GM15510 (cell line): ENCODE data around the gene CAPN5.

ENCODE experiments used
- POLR2A ChIP-seq: IDR thresholded peaks from 3 replicates; pipeline ENCODE4 v1.6.1; 2011; ENCODE audit warnings: borderline replicate concordance; ENCODE audit not compliant: insufficient read length; ENCODE audit errors: extremely low read depth

Gene CAPN5

GRCh38 chr11:77158041-77158695 lies 91.4 kb downstream of the CAPN5 start:
- no peak for TF ChIP-seq POLR2A

- no peak for TF ChIP-seq POLR2A
Observed at GRCh38 chr11:77159219-77159936, 92.6 kb downstream of the CAPN5 start.

DNA sequence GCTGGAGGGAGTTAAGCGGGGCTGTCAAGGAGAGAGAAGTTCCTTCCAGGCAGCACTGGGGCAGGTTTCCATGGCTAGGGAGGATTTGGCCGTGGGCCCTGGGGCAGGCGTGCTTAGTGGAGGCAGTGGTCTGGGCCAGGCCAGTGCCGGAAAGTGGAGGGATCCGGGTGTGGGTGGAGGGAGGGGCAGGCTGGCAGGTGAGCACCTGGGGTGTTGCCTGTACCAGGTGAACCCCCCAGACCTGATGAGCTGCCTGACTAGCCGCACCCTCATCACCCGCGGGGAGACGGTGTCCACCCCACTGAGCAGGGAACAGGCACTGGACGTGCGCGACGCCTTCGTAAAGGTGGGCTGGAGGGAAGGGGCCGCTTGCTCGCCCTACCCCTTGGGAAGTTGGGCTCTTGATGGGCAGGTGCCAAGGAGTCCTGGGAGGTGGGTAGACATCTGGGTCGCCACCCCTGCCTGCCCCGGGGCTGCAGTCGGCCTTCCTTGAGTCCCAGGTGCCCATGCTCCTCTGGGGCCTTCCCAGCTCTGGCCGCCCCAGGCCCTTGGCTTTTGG lies 93.2 kb downstream of the CAPN5 start:
- TF ChIP-seq POLR2A, result no peak

DNA sequence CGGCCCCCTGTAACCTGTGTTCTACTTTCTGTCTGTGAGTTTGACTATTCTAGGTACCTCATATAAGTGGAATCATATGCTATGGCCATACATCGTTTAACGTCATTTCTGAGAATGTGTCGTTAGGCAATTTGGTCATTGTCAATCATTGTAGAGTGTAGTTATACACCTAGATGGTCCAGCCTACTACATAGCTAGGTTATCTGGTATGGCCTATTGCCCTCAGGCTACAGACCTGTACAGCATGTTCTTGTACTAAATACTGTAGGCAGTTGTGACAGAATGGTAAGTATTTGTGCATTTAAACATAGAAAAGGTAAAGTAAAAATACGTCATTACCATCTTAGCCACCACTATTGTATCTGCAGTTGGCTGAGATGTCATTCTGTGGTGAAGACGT lies 96.5 kb downstream of the CAPN5 start:
- no peak for TF ChIP-seq POLR2A

GRCh38 chr11:77165066-77165465 lies 98.3 kb downstream of the CAPN5 start:
- no peak for TF ChIP-seq POLR2A

DNA sequence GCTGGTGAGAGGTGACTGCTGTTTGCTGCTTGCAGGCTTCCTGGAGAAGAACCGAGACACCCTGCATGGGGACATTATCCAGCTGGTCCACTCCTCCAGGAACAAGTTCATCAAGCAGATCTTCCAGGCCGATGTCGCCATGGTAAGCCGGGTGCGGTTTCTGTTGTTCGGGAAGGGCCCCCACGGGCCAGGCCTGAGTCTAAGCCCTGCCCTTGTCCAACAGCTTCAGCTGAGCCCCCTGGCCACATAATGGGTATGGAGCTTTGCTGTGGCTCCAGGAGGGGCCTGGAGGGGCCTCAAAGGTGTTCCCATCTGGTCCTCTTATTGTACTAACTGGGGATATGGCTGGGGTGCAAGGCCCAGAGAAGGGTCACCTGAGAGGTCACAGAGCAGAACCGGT lies 99.2 kb downstream of the CAPN5 start:
- no peak for TF ChIP-seq POLR2A

GRCh38 chr11:77167111-77167626 lies 100.4 kb downstream of the CAPN5 start:
- TF ChIP-seq POLR2A, result no peak

GRCh38 chr11:77167791-77168190 lies 101.0 kb downstream of the CAPN5 start:
- TF ChIP-seq POLR2A, result no peak

GRCh38 chr11:77170107-77170506 lies 103.3 kb downstream of the CAPN5 start:
- no peak for TF ChIP-seq POLR2A

- TF ChIP-seq POLR2A, result no peak
Observed at GRCh38 chr11:77171254-77171653, 104.5 kb downstream of the CAPN5 start.

DNA sequence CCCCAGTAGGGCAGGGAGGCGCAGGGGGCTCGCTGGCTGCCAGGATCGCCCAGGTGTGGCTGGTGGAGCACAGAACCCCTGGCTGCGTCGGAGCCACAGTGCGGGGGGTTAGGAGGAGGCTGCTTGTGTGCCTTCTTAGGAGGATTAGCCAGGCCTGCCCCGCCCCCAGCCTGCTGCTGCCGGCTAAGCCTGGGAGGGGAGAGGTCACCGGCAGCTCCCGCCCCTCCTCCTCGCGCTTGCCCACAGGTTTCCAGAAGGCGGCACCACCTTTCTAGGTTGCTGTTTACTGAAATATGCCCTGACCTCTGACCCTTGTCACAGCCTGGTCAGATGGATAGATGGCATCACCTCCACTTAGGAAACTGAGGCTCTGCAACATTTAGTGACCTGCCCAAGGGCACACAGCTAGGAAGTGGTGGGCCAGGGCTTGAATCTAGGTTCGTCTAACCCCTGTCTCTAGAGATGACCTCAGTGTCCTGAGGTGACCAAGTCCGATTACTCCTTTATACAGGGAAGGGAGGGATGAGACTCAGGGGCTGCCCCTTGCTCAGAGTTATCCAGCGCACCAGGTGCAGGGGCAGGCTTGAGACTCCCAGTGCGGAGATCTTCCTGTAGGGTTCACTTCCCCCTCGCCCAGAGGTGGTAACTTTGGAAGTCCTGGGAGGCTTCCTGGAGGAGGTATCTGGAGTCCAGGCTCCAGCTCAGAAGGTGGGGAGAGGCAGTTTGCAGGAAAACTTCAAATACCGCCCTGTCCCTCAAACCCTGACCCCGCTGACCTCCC lies 105.3 kb downstream of the CAPN5 start:
- no peak for TF ChIP-seq POLR2A

GRCh38 chr11:77172666-77172982 lies 105.9 kb downstream of the CAPN5 start:
- no peak for TF ChIP-seq POLR2A

DNA sequence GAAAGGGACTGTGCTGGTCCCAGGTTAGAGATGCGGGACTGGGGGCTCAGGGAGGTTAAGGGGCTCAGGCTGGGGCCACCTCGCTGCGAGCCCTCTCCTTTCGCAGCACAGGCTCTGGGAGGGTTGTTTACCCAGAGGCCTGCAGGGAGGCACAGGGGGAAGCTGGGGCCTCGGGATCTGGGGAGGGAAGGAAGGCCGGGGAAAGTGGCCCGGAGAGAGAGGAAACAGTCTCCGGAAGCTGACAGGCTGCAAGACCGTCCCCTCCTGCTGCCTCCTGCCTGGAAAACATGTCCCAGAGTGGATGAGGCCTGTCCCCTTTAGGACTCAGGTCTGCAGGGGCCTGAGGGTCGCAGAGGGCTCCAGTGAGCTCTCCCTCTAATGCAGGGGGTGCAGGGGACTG lies 106.7 kb downstream of the CAPN5 start:
- TF ChIP-seq POLR2A, result no peak

DNA sequence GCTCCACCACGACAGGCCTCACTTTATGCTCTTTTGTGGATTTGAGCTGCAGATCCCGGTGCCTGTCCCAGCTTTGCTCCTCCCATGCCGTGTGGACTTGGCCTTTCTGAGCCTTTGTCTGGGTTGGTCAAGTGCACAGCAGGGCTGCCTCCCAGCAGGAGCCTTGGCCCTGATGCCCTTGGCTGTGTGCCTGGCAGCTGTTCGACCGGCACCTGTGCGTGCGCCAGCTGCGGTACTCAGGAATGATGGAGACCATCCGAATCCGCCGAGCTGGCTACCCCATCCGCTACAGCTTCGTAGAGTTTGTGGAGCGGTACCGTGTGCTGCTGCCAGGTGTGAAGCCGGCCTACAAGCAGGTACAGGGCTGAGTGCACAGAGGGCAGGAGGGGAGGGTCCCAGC lies 107.8 kb downstream of the CAPN5 start:
- TF ChIP-seq POLR2A, result no peak

- TF ChIP-seq POLR2A, result no peak
Observed at GRCh38 chr11:77175021-77175842, 108.5 kb downstream of the CAPN5 start.
